Omental fat pad (tissue), 4 donors: ENCODE data around the gene RASL11B. TPM values are rescaled to one million over a fixed set of nuclear protein-coding genes. Genes with fewer than 3 reads are reported as not detected.

Source experiments
- ATAC-seq: fragments of 150-250 bp; one replicate; pipeline ENCODE4 v1.9.1; 2016; ENCODE audit warnings: mild to moderate bottlenecking, moderate library complexity; ENCODE audit not compliant: low FRiP score
- DNase-seq: peaks from one replicate; pipeline ENCODE4 v3.0.0-alpha.2; 2019; ENCODE audit warnings: low spot score
- CTCF ChIP-seq, 3 donors: fragments of 450-650 bp; IDR thresholded peaks; one replicate each; pipeline ENCODE4 v1.5.1; 2016 to 2017; ENCODE audit warnings: antibody characterized with exemption in 3 of 3, mild to moderate bottlenecking in 3 of 3, moderate library complexity in 2 of 3
- total RNA-seq, 4 donors: library from RNA; depleted of rRNA; stranded (reverse); fragments of >200 nt; gene quantifications; one replicate each; pipeline ENCODE4 v1.1.0, GENCODE V29; 2016

Gene RASL11B
- total RNA-seq, 4 donors from 2014 or later: 0.56 to 1.9 (median 1.7) TPM; not detected in 1

DNA sequence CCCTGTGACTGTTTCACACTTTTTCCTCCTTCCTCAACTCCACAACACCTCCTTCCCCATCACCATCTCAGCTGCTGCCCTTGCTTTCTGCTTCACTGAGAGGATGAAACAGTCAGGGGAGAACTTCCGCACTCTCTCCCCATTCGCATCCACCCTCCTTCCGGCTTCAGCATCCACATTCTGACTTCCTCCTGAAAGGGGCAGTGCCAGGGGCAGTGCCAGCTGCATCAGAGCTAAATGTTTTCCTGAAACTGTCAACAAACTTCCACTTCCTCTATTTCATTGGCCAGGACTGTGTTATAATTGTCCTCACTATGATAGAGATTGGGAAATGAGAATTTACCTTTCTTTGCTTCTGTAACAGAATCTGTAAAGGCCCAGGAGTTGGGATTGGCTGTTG lies 18.2 kb upstream of the RASL11B start:
- no peak for DNase-seq
- ATAC-seq: no peak
- no peak for TF ChIP-seq CTCF (IDR thresholded peaks at IDR 0.05)

- DNase-seq (no peak), ATAC-seq (no peak)
- TF ChIP-seq CTCF (IDR thresholded peaks at IDR 0.05): no peak
Measured at GRCh38 chr4:52844596-52844995, 17.5 kb upstream of the RASL11B start.

DNA sequence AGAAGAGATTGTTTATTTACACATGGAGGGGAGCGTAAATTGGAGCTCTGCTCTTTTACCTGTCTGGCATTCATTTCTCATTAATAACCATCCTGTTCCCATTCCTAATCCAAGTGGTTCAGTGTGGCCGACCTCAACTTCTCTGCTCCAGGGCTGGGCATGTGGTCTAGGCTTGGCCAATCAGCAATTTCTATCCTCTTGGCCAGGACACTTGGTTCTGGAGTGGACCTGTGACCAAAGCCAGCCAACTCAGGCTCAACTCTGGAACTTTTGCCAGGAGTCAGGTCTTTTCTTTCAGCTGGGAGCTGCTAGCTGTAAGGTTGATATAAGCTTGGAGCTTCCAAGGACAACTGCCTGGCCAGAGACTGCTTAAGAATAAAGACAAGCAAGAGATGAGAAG lies 15.6 kb upstream of the RASL11B start:
- DNase-seq: no peak
- TF ChIP-seq CTCF (IDR thresholded peaks at IDR 0.05): no peak
- no peak for ATAC-seq

DNA sequence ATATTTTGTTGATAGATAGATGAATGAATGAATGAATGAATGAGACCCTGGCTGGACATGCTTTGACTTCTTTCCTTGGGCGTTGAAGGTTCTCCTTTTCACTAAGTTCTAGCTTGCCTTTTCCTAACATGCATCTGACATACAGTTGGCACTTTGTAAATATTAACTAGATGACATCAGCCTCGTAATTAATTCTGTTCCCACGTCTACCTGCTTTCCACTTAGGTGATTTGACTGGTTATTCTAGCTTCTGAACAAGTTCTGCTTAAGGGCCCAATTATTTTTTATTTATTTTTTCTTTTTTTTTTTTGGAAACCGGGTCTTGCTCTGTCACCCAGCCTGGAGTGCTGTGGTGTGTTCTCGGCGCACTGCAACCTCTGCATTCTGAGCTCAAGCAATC lies 13.9 kb upstream of the RASL11B start:
- DNase-seq: no peak
- no peak for ATAC-seq
- no peak for TF ChIP-seq CTCF (IDR thresholded peaks at IDR 0.05)

DNA sequence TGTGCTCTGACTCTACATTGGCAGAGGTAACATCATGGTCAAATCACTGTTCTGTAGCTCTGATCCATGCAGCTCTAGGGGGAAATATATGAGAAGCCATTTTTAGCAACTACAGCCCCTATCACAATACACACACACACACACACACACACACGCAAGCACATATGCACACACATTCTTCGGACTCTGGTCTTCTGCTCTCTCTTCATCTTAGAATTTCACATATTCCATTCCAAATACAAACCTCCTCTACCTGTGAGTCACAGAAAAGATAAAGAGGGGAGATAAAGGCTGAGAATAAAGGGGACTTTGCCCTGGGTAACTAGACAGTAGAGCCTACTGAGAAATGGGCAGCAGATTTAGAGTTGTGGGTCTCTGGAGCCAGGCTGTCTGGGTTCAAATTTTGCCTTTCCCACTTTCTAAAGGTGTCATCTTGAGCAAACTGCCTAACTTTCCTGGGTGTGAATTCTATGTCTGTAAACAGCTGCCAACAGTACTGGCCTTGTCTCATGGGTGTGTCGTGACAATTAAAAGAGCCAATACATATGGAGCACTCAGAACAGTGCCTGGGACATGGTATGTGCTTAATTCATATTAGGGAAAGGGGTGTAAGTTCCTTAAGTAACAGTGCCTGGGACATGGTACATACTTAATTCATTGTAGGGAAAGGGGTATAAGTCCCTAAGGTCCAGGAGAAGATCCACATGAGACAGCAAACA lies 11.6 kb upstream of the RASL11B start:
- TF ChIP-seq CTCF (IDR thresholded peaks at IDR 0.05): no peak
- DNase-seq (no peak), ATAC-seq (no peak)

DNA sequence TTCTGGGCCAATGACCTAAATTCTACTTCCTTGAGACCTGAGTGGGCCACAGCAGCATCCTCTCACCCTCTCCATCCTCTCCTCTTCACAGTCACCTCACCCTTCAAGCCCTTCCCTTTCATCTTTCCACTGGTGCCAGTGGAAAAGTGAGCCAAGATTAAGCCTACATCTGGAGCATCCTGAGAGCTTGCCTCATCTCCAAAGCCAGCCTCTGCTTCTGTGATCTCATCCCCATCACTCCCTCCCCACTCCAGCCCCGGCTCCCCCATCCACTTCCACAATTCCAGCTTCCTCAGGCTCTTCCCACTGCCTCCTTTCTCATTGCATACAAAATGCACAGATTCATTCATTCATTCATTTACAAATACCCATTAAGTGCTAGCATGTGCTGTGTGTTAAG lies 10.1 kb upstream of the RASL11B start:
- TF ChIP-seq CTCF (IDR thresholded peaks at IDR 0.05): no peak
- DNase-seq (no peak), ATAC-seq (no peak)

DNA sequence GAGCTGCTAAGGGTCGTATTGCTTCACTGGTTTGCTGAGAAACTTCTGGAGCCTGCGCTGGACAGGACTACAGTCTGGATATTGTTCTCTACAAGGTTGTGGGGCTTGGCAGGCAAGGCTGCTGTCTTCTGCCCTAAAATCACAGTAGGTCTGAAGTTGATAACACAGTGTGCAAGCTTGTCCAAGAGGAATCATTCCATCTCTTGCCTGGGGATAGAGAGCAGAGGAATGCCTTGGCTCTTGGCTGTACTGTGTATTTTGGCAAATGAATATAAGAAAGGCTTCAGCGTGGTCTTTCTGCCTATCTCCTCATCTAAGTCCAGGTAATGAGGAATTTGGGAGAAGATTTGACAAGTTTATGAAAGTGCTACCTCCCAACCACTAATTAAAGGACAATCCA lies 9.4 kb upstream of the RASL11B start:
- TF ChIP-seq CTCF (IDR thresholded peaks at IDR 0.05): no peak
- DNase-seq (no peak), ATAC-seq (peak; percentile 34)
